Upper lobe of left lung (tissue), 4 donors: ENCODE measurements around the gene TRIM67.

Experiments
- CTCF ChIP-seq, 6 experiments: fragments of 450-650 bp in 4 of 6; fragments of 200-600 bp in 2 of 6; sonication (generic) in 2 of 6; IDR thresholded peaks; one replicate each; pipeline ENCODE4 v1.5.1; 2016 to 2019; ENCODE audit warnings: antibody characterized with exemption in 6 of 6
- EP300 ChIP-seq, 4 donors: sonication (generic); formaldehyde crosslinking; IDR thresholded peaks; one replicate each; pipeline ENCODE4 v1.5.1; 2017; ENCODE audit warnings: antibody characterized with exemption in 4 of 4, control low read depth in 2 of 4
- POLR2A ChIP-seq, 4 donors: fragments of 450-650 bp; IDR thresholded peaks; one replicate each; pipeline ENCODE4 v1.5.1; 2016 to 2017; ENCODE audit warnings: antibody characterized with exemption in 4 of 4, mild to moderate bottlenecking in 2 of 4
- POLR2AphosphoS5 ChIP-seq, 2 donors: sonication (generic); formaldehyde crosslinking; IDR thresholded peaks; one replicate each; pipeline ENCODE4 v1.5.1; 2017; ENCODE audit warnings: antibody characterized with exemption in 2 of 2

GRCh38 chr1:231189683-231190270 is 27.9 kb downstream of the TRIM67 start:
- no peak for TF ChIP-seq EP300 (IDR thresholded peaks at IDR 0.05)
- no peak for TF ChIP-seq POLR2A (IDR thresholded peaks at IDR 0.05)
- TF ChIP-seq CTCF (IDR thresholded peaks at IDR 0.05): no peak
- TF ChIP-seq POLR2AphosphoS5 (IDR thresholded peaks at IDR 0.05): no peak
